GM19397 (cell line): ENCODE results near the gene BMP2.

ENCODE experiments used
- ATAC-seq: cut with Tn5 transposase; IDR thresholded peaks from one replicate; pipeline ENCODE4 v1.9.1; 2021; ENCODE audit warnings: mild to moderate bottlenecking, moderate library complexity; ENCODE audit not compliant: unreplicated experiment

Gene BMP2

GRCh38 chr20:6767126-6767535 lies 355 bp upstream of the BMP2 start:
- ATAC-seq, result no peak

- ATAC-seq, result peak; percentile 3
Measured at GRCh38 chr20:6768228-6769140, 998 bp downstream of the BMP2 start.

- no peak for ATAC-seq
Measured at GRCh38 chr20:6769903-6770785, 2.7 kb downstream of the BMP2 start.

GRCh38 chr20:6770786-6771100 lies 3.3 kb downstream of the BMP2 start:
- no peak for ATAC-seq

GRCh38 chr20:6780433-6781190 lies 13.1 kb downstream of the BMP2 start:
- ATAC-seq, result no peak

GRCh38 chr20:6783752-6784151 lies 16.3 kb downstream of the BMP2 start:
- ATAC-seq, result no peak

- no peak for ATAC-seq
Measured at GRCh38 chr20:6784210-6784631, 16.7 kb downstream of the BMP2 start.

- ATAC-seq, result no peak
Measured at GRCh38 chr20:6784767-6785166, 17.3 kb downstream of the BMP2 start.

GRCh38 chr20:6786548-6786947 lies 19.1 kb downstream of the BMP2 start:
- no peak for ATAC-seq

GRCh38 chr20:6792789-6793188 lies 25.3 kb downstream of the BMP2 start:
- ATAC-seq, result no peak

GRCh38 chr20:6802227-6802626 lies 34.7 kb downstream of the BMP2 start:
- ATAC-seq, result no peak

- no peak for ATAC-seq
Measured at GRCh38 chr20:6806275-6806674, 38.8 kb downstream of the BMP2 start.

GRCh38 chr20:6811262-6812035 lies 44.0 kb downstream of the BMP2 start:
- no peak for ATAC-seq

GRCh38 chr20:6812530-6812929 lies 45.0 kb downstream of the BMP2 start:
- ATAC-seq, result no peak

- ATAC-seq, result no peak
Measured at GRCh38 chr20:6814945-6815344, 47.5 kb downstream of the BMP2 start.

- ATAC-seq, result no peak
Measured at GRCh38 chr20:6818033-6818808, 50.7 kb downstream of the BMP2 start.

- ATAC-seq, result no peak
Measured at GRCh38 chr20:6819599-6819998, 52.1 kb downstream of the BMP2 start.

GRCh38 chr20:6824401-6824800 lies 56.9 kb downstream of the BMP2 start:
- no peak for ATAC-seq

- no peak for ATAC-seq
Measured at GRCh38 chr20:6827472-6827871, 60.0 kb downstream of the BMP2 start.
